SIG-M5 (cell line): ENCODE data around the gene MVK.

Experiments used
- DNase-seq: peaks from one replicate; lab custom pipeline; 2025; lab: John Stamatoyannopoulos, UW

The MVK gene

DNA sequence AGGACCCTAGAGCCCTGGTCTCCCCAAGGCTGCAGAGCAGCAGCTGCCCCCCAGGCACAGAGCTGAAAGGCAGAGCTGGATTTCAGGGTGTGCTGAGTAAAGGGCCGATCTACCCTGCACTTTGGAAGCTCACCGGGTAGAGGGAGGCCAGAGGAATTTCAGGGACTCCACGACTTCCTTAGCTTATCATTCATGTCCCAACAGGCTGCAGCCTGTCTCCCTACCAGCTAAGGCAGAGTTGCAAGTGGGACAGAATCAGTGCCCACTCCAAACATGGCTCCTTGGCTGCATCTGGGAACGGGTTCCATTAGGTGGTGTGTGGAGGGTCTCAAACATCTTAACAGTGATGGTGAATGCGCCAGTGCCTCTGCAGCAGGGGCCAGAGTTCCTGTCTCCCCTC lies 27.8 kb upstream of the MVK start:
- no peak for DNase-seq

GRCh38 chr12:109547286-109547685 lies 26.3 kb upstream of the MVK start:
- no peak for DNase-seq

GRCh38 chr12:109548258-109548657 lies 25.3 kb upstream of the MVK start:
- no peak for DNase-seq

GRCh38 chr12:109549613-109550270 lies 23.9 kb upstream of the MVK start:
- no peak for DNase-seq

DNA sequence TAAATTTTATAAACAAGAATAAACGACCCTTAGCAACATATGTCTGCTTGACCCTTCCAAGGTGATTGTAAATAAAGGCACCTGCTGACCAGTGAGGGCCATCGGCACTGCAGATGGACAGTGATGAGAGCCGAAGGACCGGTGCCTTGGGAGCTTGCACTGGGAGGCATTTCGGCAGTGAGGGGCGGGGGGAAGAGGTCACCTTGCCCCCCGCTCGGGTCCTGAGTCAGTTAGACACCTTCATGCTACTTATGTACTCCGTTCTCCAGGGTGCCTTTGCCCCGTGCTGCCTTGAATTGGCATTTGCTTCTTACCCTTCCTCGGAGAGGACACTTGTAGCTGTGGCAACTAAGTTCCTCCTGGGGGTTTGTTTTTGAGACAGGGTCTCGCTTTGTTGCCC lies 23.3 kb upstream of the MVK start:
- DNase-seq = no peak

- no peak for DNase-seq
Measured at GRCh38 chr12:109551108-109551507, 22.5 kb upstream of the MVK start.

GRCh38 chr12:109552971-109553370 lies 20.6 kb upstream of the MVK start:
- no peak for DNase-seq

DNA sequence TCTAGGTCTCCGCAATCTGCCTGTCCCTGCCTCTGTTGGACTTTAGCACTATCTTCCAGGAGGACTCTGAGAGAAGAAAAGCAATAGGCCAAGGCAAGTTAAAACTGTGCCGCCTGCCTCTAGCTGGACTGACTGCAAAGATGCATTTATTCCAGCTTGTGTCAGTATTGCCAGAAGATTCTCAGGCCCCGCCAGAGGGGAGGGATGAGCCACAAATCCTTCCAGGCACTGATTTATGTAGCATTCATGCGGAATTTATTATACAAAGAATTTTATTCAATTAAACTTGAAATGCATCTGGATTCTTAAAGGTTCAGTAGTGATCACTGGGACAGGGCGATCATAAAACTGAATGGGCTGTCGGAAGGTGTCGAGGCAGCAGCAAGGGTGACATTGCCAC lies 20.1 kb upstream of the MVK start:
- DNase-seq = no peak

- DNase-seq = no peak
Measured at GRCh38 chr12:109553906-109554500, 19.6 kb upstream of the MVK start.

DNA sequence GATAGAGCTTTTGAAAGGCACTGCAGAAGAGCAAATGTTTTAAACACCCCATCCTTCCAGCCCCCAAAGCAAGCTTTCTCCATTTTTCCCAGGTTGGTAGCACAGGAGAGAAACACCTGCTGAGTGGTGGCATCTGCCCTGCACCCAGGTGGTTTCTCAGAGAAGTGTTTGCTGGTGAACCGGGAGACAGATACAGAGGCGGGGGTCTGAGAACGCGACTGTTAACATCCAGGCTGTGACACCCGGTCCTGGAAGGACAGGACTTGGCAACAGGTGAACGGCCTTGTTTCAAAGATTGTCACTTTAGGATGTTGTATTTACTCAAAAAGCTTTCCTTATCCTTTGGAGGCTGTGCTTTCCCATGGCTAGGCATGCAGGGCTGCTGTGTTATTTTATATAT lies 18.8 kb upstream of the MVK start:
- no peak for DNase-seq

DNA sequence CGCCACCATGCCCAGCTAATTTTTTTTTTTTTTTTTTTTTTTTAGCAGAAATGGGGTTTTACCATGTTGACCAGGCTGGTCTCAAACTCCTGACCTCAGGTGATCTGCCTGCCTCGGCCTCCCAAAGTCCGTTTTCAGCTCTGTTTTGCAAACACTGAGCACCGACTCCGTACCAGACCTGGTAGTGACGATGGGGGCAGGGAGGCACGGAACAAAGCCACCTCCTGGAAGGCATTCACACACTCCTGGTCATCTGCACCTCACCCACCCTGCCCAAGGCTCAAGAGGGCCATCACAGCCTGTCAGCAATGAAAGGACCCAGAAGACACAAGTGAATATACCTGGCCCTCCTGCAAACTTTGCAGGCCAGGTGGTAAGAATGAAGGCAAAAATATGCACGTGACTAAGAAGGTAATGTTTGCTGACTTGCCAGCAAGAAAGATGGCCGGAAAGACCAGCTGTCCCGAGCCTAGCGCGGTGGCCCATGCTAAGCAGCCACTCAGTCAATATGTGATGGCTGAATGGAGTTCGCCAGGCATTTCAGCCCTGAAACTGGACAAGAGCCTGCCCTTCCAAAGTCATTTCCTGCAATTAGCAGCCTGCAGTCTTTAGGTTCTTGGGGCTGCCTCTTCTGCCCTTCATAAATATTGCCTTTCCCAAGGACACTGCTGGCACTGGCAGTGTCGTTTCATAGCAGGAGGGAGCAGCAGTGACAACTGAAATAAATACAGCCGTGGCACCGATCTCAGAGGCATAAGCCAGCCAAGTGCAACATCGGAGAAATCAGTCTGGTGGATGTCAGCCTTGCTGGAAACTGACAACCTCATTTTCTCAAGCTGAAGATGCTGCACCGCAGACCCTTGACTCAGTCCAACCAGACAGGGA lies 17.9 kb upstream of the MVK start:
- DNase-seq = no peak

- DNase-seq = no peak
Measured at GRCh38 chr12:109557200-109557599, 16.4 kb upstream of the MVK start.

GRCh38 chr12:109557805-109558204 lies 15.8 kb upstream of the MVK start:
- no peak for DNase-seq

DNA sequence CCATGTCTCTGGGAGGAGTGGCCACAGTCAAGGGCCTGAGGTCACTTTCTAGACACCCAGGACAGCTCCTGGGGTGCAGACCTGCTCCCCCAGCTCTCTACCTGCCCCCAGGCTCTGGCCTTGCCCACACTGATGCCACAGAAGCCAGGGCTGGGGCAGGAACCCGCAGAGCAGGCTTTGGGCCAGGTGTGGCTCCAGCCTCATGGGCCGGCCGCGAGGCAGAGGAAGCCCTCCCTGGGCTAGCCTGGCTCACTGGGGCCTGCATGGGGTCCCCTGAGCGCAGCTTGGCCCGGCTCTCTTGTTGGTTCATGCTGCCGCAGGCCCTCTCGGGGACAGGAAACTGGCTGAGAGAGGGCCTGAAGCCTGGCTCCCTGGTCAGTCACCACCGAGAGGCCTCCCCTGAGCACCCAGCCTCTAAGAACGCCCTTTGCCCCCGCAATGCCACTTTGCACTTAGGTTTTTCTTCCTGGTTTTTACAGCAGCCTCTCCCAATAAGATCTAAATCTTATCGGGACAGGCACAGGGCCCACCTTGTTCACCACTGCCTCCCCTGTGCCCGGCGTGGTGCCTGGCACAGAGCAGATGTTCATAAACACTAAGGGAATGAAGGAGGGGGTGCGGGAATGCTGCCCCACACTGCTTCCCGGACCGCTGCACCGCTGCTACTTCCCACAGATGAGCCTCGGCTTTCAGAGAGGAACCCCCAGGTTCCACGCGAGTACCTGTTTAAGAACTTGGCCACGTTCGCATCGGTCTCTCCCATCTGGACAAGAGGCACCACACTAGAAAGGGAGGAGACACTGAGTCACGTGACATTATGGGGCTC lies 15.0 kb upstream of the MVK start:
- no peak for DNase-seq

- DNase-seq = no peak
Measured at GRCh38 chr12:109559200-109559505, 14.4 kb upstream of the MVK start.

GRCh38 chr12:109559601-109560000 lies 14.0 kb upstream of the MVK start:
- DNase-seq = no peak

GRCh38 chr12:109560867-109561710 lies 12.5 kb upstream of the MVK start:
- no peak for DNase-seq

DNA sequence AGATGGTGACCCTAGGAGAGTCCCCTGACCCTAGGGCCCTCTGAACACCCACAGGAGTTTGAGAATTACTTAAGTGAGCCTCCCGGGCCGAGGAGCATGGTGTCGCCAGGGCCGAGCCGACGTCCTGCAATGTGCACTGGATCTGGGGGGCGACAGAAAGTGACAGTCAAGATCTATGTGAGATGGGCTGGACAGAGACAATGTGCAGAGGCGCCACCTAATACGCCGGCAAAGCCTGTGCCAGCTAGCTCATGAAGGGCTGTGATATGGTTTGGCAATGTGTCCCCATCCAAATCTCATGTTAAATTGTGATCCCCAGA lies 11.9 kb upstream of the MVK start:
- no peak for DNase-seq

- DNase-seq = no peak
Measured at GRCh38 chr12:109562871-109563270, 10.7 kb upstream of the MVK start.

DNA sequence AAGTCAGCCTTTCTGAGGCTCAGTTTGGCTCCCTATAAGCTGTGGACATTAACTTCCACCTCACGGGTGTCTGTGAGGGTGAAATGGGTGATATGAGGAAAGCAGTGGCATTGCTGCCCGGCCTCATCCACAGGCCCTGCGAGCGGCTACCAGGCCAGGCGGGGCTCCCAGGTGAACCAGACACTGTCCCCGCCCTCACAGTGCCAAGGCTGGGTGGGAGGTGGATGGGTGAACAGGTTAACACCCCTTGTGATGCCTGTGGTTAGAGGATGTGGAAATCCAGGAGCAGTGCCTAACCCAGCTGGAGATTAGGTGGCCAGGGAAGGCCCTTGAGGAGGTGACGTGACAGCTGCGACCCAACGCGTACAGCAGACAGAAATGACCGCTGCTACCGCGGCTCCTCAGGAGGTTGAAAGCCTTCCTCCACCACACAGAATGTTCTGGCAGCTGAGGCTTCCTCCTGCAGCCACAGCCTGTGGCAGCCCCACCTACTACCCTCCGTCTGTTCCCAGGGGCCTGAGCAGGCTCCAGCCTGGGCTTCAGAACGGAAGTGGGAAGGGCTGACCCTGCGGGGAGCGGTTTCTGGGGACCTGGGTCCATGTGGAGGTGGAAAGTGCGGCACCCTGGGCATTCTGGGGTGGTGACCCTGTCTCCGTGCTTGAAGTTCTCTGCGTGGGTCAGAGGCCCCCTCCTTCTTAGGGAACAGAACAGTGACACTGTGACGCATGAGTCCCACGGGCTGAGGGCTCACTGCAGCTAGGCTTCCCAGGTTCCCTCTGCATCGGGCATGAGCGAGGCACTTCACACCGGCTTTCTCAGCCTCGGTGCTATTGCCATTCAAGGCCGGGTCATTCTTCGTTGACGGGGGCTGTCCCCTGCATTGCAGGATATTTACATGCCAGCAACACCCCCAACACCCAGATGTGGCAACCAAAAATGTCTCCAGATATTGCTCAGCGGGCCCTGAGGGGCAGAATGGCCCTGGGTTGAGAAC lies 10.0 kb upstream of the MVK start:
- DNase-seq = no peak

DNA sequence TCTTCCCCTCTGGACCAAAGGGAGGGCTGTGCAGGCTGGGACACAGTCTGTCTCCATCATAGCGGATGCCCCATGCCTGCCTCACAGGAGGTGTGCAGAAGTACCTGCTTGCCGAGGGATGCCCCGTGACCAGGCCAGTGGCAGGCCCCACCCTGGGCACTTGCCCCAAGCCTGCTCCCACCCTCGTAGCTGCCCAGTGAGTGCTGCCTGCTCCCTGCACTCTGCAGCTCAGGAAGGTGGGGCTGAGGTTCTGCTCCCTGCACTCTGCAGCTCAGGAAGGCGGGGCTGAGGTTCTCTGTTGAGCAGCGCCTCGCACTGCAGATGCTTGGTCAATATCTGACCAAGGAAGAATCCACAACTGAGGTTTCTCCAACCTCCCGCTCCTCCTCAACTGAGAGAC lies 7.2 kb upstream of the MVK start:
- DNase-seq = no peak
